DND-41 (cell line): ENCODE results near the gene AHNAK.
A peak's percentile ranks its signal among the peaks of the same experiment; 100 is the strongest.

Experiments
- ATAC-seq: fragments of 200-7000 bp; cut with Tn5 transposase; 3 replicates; pipeline ENCODE4 v1.9.1; 2021; ENCODE audit warnings: low read depth; ENCODE audit not compliant: insufficient read depth
- DNase-seq: peaks from one replicate; pipeline ENCODE4 v3.0.0-alpha.2; 2020
- H2AFZ ChIP-seq: 2 replicates; pipeline ENCODE4 v1.6.0; 2012; ENCODE audit warnings: low read depth, low read length
- H3K27ac ChIP-seq: 2 replicates; pipeline ENCODE4 v1.5.1; 2012; ENCODE audit warnings: low read length, inconsistent platforms
- H3K27me3 ChIP-seq: fragments of 200-600 bp; sonication (generic); 2 replicates; pipeline ENCODE4 v1.6.0; 2012; ENCODE audit warnings: low read length, mild to moderate bottlenecking, inconsistent platforms; ENCODE audit not compliant: insufficient read depth, poor library complexity
- H3K36me3 ChIP-seq: 2 replicates; pipeline ENCODE4 v1.5.1; 2012; ENCODE audit warnings: low read length, inconsistent platforms; ENCODE audit not compliant: insufficient read depth
- H3K4me1 ChIP-seq: 2 replicates; pipeline ENCODE4 v1.5.1; 2012; ENCODE audit warnings: mild to moderate bottlenecking, low read length; ENCODE audit not compliant: insufficient read depth
- H3K4me2 ChIP-seq: 2 replicates; pipeline ENCODE4 v1.6.0; 2012; ENCODE audit warnings: mild to moderate bottlenecking, moderate library complexity, low read length, inconsistent platforms; ENCODE audit not compliant: insufficient read depth
- H3K4me3 ChIP-seq, 2 experiments: fragments of 200-600 bp in 1 of 2; shearing (Covaris generic) in 1 of 2; 2 replicates each; pipeline ENCODE4 v1.5.1; 2012 to 2016; ENCODE audit warnings: inconsistent platforms in 2 of 2, low read length in 2 of 2, mild to moderate bottlenecking in 2 of 2, low read depth in 1 of 2, moderate library complexity in 1 of 2
- H3K79me2 ChIP-seq: 2 replicates; pipeline ENCODE4 v1.6.0; 2012; ENCODE audit warnings: low read length, inconsistent platforms; ENCODE audit not compliant: insufficient read depth
- H3K9ac ChIP-seq: 2 replicates; pipeline ENCODE4 v1.6.0; 2012; ENCODE audit warnings: low read depth, mild to moderate bottlenecking, inconsistent platforms, low read length, moderate library complexity
- H3K9me3 ChIP-seq: 2 replicates; pipeline ENCODE4 v1.5.1; 2012; ENCODE audit warnings: low read length, moderate library complexity, mild to moderate bottlenecking, inconsistent platforms; ENCODE audit not compliant: insufficient read depth, severe bottlenecking
- H4K20me1 ChIP-seq: 2 replicates; pipeline ENCODE4 v1.6.0; 2012; ENCODE audit warnings: low read length; ENCODE audit not compliant: insufficient read depth
- CTCF ChIP-seq: IDR thresholded peaks from 2 replicates; pipeline ENCODE4 v1.5.1; 2012; ENCODE audit warnings: borderline replicate concordance, low read length, moderate library complexity, mild to moderate bottlenecking; ENCODE audit not compliant: poor library complexity, severe bottlenecking; ENCODE audit errors: extremely low read depth
- EZH2 ChIP-seq: IDR thresholded peaks from 3 replicates; pipeline ENCODE4 v1.6.1; 2012; ENCODE audit warnings: borderline replicate concordance, low read depth, mild to moderate bottlenecking, moderate library complexity, low read length, inconsistent platforms; ENCODE audit not compliant: severe bottlenecking

AHNAK gene

GRCh38 chr11:62402960-62403730 is 143.5 kb downstream of the AHNAK start:
- ATAC-seq (no peak), DNase-seq (no peak)

GRCh38 chr11:62402226-62402959 is 144.2 kb downstream of the AHNAK start:
- H3K79me2 ChIP-seq: no peaks in the 10 kb centered on the region
- H3K4me1 ChIP-seq: 0 out of 2 replicates have a peak, but pooled peaks cover 5% of the 10 kb centered on the region
- ATAC-seq (peak; percentile 74), DNase-seq (peak; percentile 19)
- TF ChIP-seq EZH2: no peak
- no peak for TF ChIP-seq CTCF
- H3K4me2 ChIP-seq: no peak overlapping the region
- no peaks in the 10 kb centered on the region for H3K9me3 ChIP-seq
- no peak overlapping the region for H3K9ac ChIP-seq
- H3K36me3 ChIP-seq: no peaks in the 10 kb centered on the region
- H3K27ac ChIP-seq: no peak overlapping the region
- H2AFZ ChIP-seq: no peak overlapping the region
- peaks cover 9% of the 10 kb centered on the region for H3K27me3 ChIP-seq
- H4K20me1 ChIP-seq: no peaks in the 10 kb centered on the region
- no peak overlapping the region for H3K4me3 ChIP-seq

More at GRCh38 chr11:62402960-62403730, 143.5 kb downstream of the AHNAK start:
- Histone ChIP-seq H3K4me1 (0 out of 2 replicates have a peak, but pooled peaks cover 5% of the 10 kb centered on the region), H3K9ac (no peak overlapping the region), H3K4me3 (no peak overlapping the region), H3K79me2 (no peaks in the 10 kb centered on the region), H2AFZ (no peak overlapping the region), H3K36me3 (no peaks in the 10 kb centered on the region), H3K9me3 (no peaks in the 10 kb centered on the region), H3K27ac (no peak overlapping the region), H4K20me1 (no peaks in the 10 kb centered on the region), H3K4me2 (no peak overlapping the region), H3K27me3 (peaks cover 9% of the 10 kb centered on the region)
- TF ChIP-seq CTCF: no peak
- no peak for TF ChIP-seq EZH2

- no peak for ATAC-seq
- no peak overlapping the region for H3K27ac ChIP-seq
- H3K9ac ChIP-seq: no peak overlapping the region
Observed at GRCh38 chr11:62401811-62402210, 144.8 kb downstream of the AHNAK start.

More at GRCh38 chr11:62401811-62402210, 144.8 kb downstream of the AHNAK start:
- H3K4me3 ChIP-seq: no peak overlapping the region
- H3K4me1 ChIP-seq: 0 out of 2 replicates have a peak, but pooled peaks cover 5% of the 10 kb centered on the region
- DNase-seq: no peak
- H3K4me2 ChIP-seq: no peak overlapping the region
- no peaks in the 10 kb centered on the region for H3K36me3 ChIP-seq
- no peaks in the 10 kb centered on the region for H3K79me2 ChIP-seq
- no peaks in the 10 kb centered on the region for H4K20me1 ChIP-seq
- H3K9me3 ChIP-seq: no peaks in the 10 kb centered on the region
- H3K27me3 ChIP-seq: peaks cover 9% of the 10 kb centered on the region
- TF ChIP-seq EZH2 (no peak), CTCF (no peak)
- no peak overlapping the region for H2AFZ ChIP-seq
